Stimulated activated naive B cell treated with anti-CD40 and anti-IgM and Interleukin-4, amounts not matched to agents 10 μg/mL and 1 μg/mL and 100 μg/mL, for 72 hours (primary cell): ENCODE results near the gene PRMT7.

Source experiments
- ATAC-seq, 2 donors: fragments of 150-1000 bp; cut with Tn5 transposase; replicated peaks; 2 replicates each; pipeline ENCODE4 v1.10.0; 2021; ENCODE audit warnings: moderate library complexity in 1 of 2
- DNase-seq: peaks from one replicate; pipeline ENCODE4 v3.0.0; 2021
- H3K27ac Mint-ChIP-seq: one replicate; pipeline ENCODE4 v1.8.0; 2022; ENCODE audit warnings: mild to moderate bottlenecking, mixed read lengths
- H3K27me3 Mint-ChIP-seq, 2 donors: one replicate each; pipeline ENCODE4 v1.8.0; 2022; ENCODE audit warnings: mixed read lengths in 2 of 2
- H3K36me3 Mint-ChIP-seq, 2 donors: one replicate each; pipeline ENCODE4 v1.8.0; 2022; ENCODE audit warnings: mixed read lengths in 2 of 2, mild to moderate bottlenecking in 1 of 2
- H3K4me1 Mint-ChIP-seq, 2 donors: one replicate each; pipeline ENCODE4 v1.8.0; 2022; ENCODE audit warnings: mixed read lengths in 2 of 2, mild to moderate bottlenecking in 1 of 2
- H3K4me3 Mint-ChIP-seq, 2 donors: one replicate each; pipeline ENCODE4 v1.8.0; 2022; ENCODE audit warnings: mild to moderate bottlenecking in 2 of 2, mixed read lengths in 2 of 2, moderate library complexity in 1 of 2
- H3K9me3 Mint-ChIP-seq, 2 donors: one replicate each; pipeline ENCODE4 v1.8.0; 2022; ENCODE audit warnings: mixed read lengths in 2 of 2, mild to moderate bottlenecking in 1 of 2

The PRMT7 gene

DNA sequence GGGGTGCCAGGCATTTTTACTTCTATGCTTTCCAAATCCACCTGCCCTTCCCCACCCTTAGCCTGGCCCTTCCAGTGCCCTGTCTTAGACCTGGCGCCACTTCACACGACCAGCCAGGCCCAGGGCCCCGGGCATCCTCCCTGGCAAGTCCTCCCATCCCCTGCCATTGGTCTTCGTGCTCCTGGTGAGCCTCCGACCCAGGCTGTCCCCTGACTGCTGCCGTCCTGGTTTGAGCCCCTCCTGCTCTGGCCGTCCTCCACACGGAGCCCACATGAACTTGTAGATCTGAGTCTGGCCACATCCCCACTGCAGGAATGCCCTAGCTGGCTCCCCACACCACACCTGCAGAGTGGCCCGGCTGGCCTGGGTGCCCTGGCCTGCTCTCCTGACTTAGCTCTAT is 44.0 kb downstream of the PRMT7 start:
- Mint-ChIP-seq H3K36me3 (peaks cover 78% of the 10 kb centered on the region in 2 donors), H3K27me3 (peaks cover 0 to 5% of the 10 kb centered on the region in 2 donors), H3K4me3 (no peak overlapping the region), H3K27ac (no peak overlapping the region), H3K4me1 (peaks cover 22 to 27% of the 10 kb centered on the region in 2 donors), H3K9me3 (no peaks in the 10 kb centered on the region)
- no peak for DNase-seq
- ATAC-seq = no peak

GRCh38 chr16:68355447-68356248 is 44.8 kb downstream of the PRMT7 start:
- Mint-ChIP-seq H3K4me1 (peaks cover 22 to 27% of the 10 kb centered on the region in 2 donors), H3K4me3 (no peak overlapping the region), H3K27ac (no peak overlapping the region), H3K9me3 (no peaks in the 10 kb centered on the region), H3K36me3 (peaks cover 74 to 80% of the 10 kb centered on the region in 2 donors), H3K27me3 (peaks cover 0 to 5% of the 10 kb centered on the region in 2 donors)
- DNase-seq = no peak
- peak in 1 of 2 donors; percentile 8 for ATAC-seq

DNA sequence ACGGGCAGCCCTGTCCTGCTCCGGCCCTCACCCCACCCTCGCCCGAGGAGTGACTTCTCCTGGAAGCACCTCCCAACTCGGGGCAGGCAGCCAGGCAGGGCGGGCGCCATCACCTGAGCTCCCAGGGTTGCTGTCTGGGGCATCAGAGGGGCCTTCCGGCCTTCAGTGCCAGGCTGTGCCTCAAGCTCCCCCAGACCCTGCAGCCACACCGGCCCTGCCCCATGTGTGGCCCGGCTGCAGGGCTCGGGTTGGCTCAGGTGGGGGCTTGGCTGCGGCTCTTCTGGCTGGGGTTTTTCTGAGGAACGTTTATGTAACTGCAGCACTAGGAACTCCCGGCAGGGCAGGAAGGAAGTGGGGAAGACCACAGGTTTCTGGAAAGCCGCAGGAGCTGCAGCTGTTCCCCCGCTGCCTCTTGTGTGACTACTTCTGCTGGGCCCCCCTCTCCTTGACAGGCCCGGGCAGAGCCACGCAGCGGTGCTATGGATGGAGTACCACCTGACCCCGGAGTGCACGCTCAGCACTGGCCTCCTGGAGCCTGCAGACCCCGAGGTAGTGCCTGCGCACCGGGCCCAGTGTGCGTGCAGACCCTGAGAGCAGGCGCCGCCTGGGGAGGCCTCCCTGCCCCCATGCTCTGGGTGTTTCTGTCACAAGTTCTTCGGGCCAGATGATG is 45.6 kb downstream of the PRMT7 start:
- Mint-ChIP-seq H3K27ac (peak overlapping the region; percentile 20), H3K9me3 (no peaks in the 10 kb centered on the region), H3K4me1 (peaks cover 22 to 27% of the 10 kb centered on the region in 2 donors), H3K4me3 (peak overlapping the region in 1 of 2 donors; percentile 7), H3K36me3 (peaks cover 71 to 76% of the 10 kb centered on the region in 2 donors), H3K27me3 (peaks cover 0 to 5% of the 10 kb centered on the region in 2 donors)
- DNase-seq (peak; percentile 51), ATAC-seq (peak; percentile 84 to 87)

DNA sequence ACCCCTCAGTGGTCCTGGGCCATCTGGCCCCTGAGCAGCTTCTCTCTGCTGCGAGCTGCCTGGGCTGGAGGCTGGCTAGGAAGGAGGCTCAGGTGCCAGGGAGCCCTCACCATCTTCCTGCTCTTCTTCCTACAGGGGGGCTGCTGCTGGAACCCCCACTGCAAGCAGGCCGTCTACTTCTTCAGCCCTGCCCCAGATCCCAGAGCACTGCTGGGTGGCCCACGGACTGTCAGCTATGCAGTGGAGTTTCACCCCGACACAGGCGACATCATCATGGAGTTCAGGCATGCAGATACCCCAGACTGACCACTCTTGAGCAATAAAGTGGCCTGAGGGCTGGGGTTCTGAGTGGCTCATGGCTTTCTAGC is 46.1 kb downstream of the PRMT7 start:
- Mint-ChIP-seq H3K36me3 (peaks cover 66 to 70% of the 10 kb centered on the region in 2 donors), H3K27me3 (peaks cover 0 to 5% of the 10 kb centered on the region in 2 donors), H3K9me3 (no peaks in the 10 kb centered on the region), H3K27ac (no peak overlapping the region), H3K4me3 (no peak overlapping the region), H3K4me1 (peaks cover 22 to 27% of the 10 kb centered on the region in 2 donors)
- DNase-seq = no peak
- ATAC-seq = no peak

DNA sequence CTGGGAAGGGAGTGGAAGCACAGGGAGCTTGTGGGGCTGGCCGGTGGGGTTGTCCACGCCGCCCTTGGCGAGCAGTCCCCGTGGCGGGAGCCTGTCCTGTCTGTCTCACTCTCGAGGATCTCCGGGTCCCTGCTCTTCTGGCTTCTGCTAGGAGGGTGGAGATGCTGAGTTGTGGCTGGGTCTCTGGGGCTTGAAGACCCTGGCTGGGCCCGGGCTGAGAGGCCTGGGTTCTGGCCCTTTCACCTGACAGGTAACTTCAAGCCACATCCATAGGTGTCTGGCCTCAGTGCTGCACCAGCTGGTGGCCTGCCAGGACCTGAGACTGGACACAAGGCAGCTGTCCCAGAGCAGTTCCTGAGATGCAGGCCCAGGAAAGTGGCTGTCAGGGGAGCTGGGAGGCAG is 46.7 kb downstream of the PRMT7 start:
- Mint-ChIP-seq H3K9me3 (no peaks in the 10 kb centered on the region), H3K36me3 (peaks cover 60 to 65% of the 10 kb centered on the region in 2 donors), H3K27me3 (peaks cover 0 to 5% of the 10 kb centered on the region in 2 donors), H3K4me3 (no peak overlapping the region), H3K27ac (no peak overlapping the region), H3K4me1 (peaks cover 22 to 27% of the 10 kb centered on the region in 2 donors)
- DNase-seq = no peak
- ATAC-seq = no peak

- peaks cover 22 to 29% of the 10 kb centered on the region in 2 donors for H3K4me1 Mint-ChIP-seq
- peaks cover 0 to 5% of the 10 kb centered on the region in 2 donors for H3K27me3 Mint-ChIP-seq
- H3K36me3 Mint-ChIP-seq = peaks cover 57 to 62% of the 10 kb centered on the region in 2 donors
- H3K4me3 Mint-ChIP-seq = no peak overlapping the region
- no peak overlapping the region for H3K27ac Mint-ChIP-seq
- ATAC-seq (no peak), DNase-seq (no peak)
- H3K9me3 Mint-ChIP-seq = no peaks in the 10 kb centered on the region
These were observed 47.1 kb downstream of the PRMT7 start for GRCh38 chr16:68357923-68358322.

- no peak overlapping the region for H3K4me3 Mint-ChIP-seq
- H3K36me3 Mint-ChIP-seq = peaks cover 48 to 55% of the 10 kb centered on the region in 2 donors
- ATAC-seq (no peak), DNase-seq (no peak)
- no peaks in the 10 kb centered on the region for H3K9me3 Mint-ChIP-seq
- no peak overlapping the region for H3K27ac Mint-ChIP-seq
- H3K4me1 Mint-ChIP-seq = peaks cover 22 to 35% of the 10 kb centered on the region in 2 donors
- H3K27me3 Mint-ChIP-seq = peaks cover 0 to 8% of the 10 kb centered on the region in 2 donors
These were observed 48.1 kb downstream of the PRMT7 start for GRCh38 chr16:68358951-68359350.

- peaks cover 42 to 52% of the 10 kb centered on the region in 2 donors for H3K36me3 Mint-ChIP-seq
- ATAC-seq (no peak), DNase-seq (no peak)
- H3K4me1 Mint-ChIP-seq = peaks cover 23 to 40% of the 10 kb centered on the region in 2 donors
- H3K4me3 Mint-ChIP-seq = no peak overlapping the region
- no peaks in the 10 kb centered on the region for H3K9me3 Mint-ChIP-seq
- peaks cover 0 to 11% of the 10 kb centered on the region in 2 donors for H3K27me3 Mint-ChIP-seq
- no peak overlapping the region for H3K27ac Mint-ChIP-seq
These were observed 48.8 kb downstream of the PRMT7 start for GRCh38 chr16:68359398-68360191.

DNA sequence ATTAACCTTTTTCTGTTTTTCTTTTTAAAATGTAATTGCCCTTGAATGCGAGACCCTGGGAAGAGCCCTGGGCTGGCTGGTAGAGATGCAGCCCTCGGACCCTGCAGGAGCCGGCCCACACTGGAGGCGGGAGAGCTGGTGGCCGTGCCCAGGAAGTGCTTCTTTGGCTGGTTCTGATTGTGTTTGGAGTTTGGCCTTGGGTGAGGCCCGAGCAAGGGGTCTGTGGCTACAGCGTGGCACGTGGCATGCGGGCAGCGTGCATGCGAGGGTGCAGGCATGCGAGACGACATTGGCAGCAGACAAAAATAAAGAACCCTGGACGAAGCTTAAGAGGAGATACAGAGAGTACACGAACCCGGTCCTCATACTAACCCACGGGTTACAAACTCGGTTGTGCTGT is 49.7 kb downstream of the PRMT7 start:
- H3K4me1 Mint-ChIP-seq = peaks cover 23 to 40% of the 10 kb centered on the region in 2 donors
- H3K27me3 Mint-ChIP-seq = peaks cover 3 to 10% of the 10 kb centered on the region in 2 donors
- no peak overlapping the region for H3K4me3 Mint-ChIP-seq
- ATAC-seq = no peak
- H3K27ac Mint-ChIP-seq = no peak overlapping the region
- no peaks in the 10 kb centered on the region for H3K9me3 Mint-ChIP-seq
- peaks cover 32 to 43% of the 10 kb centered on the region in 2 donors for H3K36me3 Mint-ChIP-seq
- no peak for DNase-seq

DNA sequence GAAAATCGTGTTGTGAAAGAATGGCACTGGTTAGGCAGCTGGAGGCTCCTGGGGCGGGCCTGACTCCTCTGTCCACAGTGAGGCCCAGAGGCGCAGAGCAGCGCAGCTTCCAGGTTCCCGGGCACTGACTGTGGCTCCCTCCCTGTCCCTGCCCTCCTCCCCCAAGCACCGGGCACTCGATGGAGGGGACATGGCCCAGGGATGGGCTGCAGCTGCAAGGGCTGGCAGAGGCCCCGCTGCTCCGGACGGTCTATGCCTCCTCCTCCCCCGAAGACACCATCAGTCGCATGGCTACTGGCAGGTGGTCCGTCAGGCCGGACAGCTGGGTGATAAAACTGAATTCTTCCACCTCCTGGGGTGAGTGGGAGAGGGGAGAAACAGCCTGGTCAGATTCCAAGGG is 50.1 kb downstream of the PRMT7 start:
- peaks cover 28 to 39% of the 10 kb centered on the region in 2 donors for H3K36me3 Mint-ChIP-seq
- no peak overlapping the region for H3K27ac Mint-ChIP-seq
- H3K9me3 Mint-ChIP-seq = no peaks in the 10 kb centered on the region
- no peak overlapping the region for H3K4me3 Mint-ChIP-seq
- H3K4me1 Mint-ChIP-seq = peaks cover 23 to 40% of the 10 kb centered on the region in 2 donors
- ATAC-seq (no peak), DNase-seq (no peak)
- peaks cover 3 to 14% of the 10 kb centered on the region in 2 donors for H3K27me3 Mint-ChIP-seq

GRCh38 chr16:68361485-68361884 is 50.7 kb downstream of the PRMT7 start:
- ATAC-seq (no peak), DNase-seq (no peak)
- no peaks in the 10 kb centered on the region for H3K9me3 Mint-ChIP-seq
- H3K27ac Mint-ChIP-seq = no peak overlapping the region
- no peak overlapping the region for H3K4me3 Mint-ChIP-seq
- H3K27me3 Mint-ChIP-seq = peaks cover 8 to 20% of the 10 kb centered on the region in 2 donors
- H3K36me3 Mint-ChIP-seq = peaks cover 23 to 35% of the 10 kb centered on the region in 2 donors
- peaks cover 21 to 40% of the 10 kb centered on the region in 2 donors for H3K4me1 Mint-ChIP-seq

- ATAC-seq (no peak), DNase-seq (no peak)
- Mint-ChIP-seq H3K27me3 (peaks cover 8 to 26% of the 10 kb centered on the region in 2 donors), H3K4me3 (no peak overlapping the region), H3K9me3 (no peaks in the 10 kb centered on the region), H3K27ac (no peak overlapping the region), H3K36me3 (peaks cover 14 to 27% of the 10 kb centered on the region in 2 donors), H3K4me1 (peaks cover 18 to 38% of the 10 kb centered on the region in 2 donors)
These were observed 51.6 kb downstream of the PRMT7 start for GRCh38 chr16:68362262-68362913.

- Mint-ChIP-seq H3K9me3 (no peaks in the 10 kb centered on the region), H3K4me3 (no peak overlapping the region), H3K27me3 (peaks cover 8 to 26% of the 10 kb centered on the region in 2 donors), H3K4me1 (peaks cover 21 to 46% of the 10 kb centered on the region in 2 donors), H3K36me3 (peaks cover 8 to 20% of the 10 kb centered on the region in 2 donors), H3K27ac (no peak overlapping the region)
- ATAC-seq (no peak), DNase-seq (no peak)
These were observed 52.3 kb downstream of the PRMT7 start for GRCh38 chr16:68362947-68363657.
